MM.1S (cell line): ENCODE measurements around the gene MX1.

ENCODE experiments used
- DNase-seq: peaks from one replicate; pipeline ENCODE4 v3.0.0-alpha.2; 2015
- H2AFZ ChIP-seq: fragments of 300-600 bp; sonication (generic); 2 replicates; pipeline ENCODE4 v1.6.0; 2016; ENCODE audit warnings: antibody characterized with exemption, low read length
- H3F3A ChIP-seq: fragments of 300-600 bp; sonication (generic); 2 replicates; pipeline ENCODE4 v1.6.1; 2016; ENCODE audit warnings: mild to moderate bottlenecking, antibody characterized with exemption, low read length, moderate library complexity, mixed read lengths; ENCODE audit not compliant: insufficient read depth
- H3K27ac ChIP-seq: fragments of 300-600 bp; sonication (generic); 2 replicates; pipeline ENCODE4 v1.5.1; 2016; ENCODE audit warnings: mild to moderate bottlenecking, low read length
- H3K27me3 ChIP-seq: fragments of 300-600 bp; sonication (generic); replicated peaks from 2 replicates; pipeline ENCODE4 v1.6.0; 2016; ENCODE audit warnings: low read length; ENCODE audit not compliant: insufficient read depth
- H3K36me3 ChIP-seq: fragments of 300-600 bp; sonication (generic); replicated peaks from 2 replicates; pipeline ENCODE4 v1.6.1; 2016; ENCODE audit warnings: mild to moderate bottlenecking, low read length, mixed read lengths; ENCODE audit not compliant: insufficient read depth
- H3K4me1 ChIP-seq: fragments of 300-600 bp; sonication (generic); 2 replicates; pipeline ENCODE4 v1.6.1; 2016; ENCODE audit warnings: low read length, mixed read lengths
- H3K4me2 ChIP-seq: fragments of 300-600 bp; sonication (generic); 2 replicates; pipeline ENCODE4 v1.6.0; 2016; ENCODE audit warnings: low read depth, low read length
- H3K4me3 ChIP-seq: fragments of 300-600 bp; sonication (generic); 2 replicates; pipeline ENCODE4 v1.5.1; 2016; ENCODE audit warnings: low read length, mixed read lengths
- H3K79me2 ChIP-seq: fragments of 300-600 bp; sonication (generic); 2 replicates; pipeline ENCODE4 v1.6.1; 2016; ENCODE audit warnings: mixed run types, low read length, mixed read lengths
- H3K9ac ChIP-seq: fragments of 300-600 bp; sonication (generic); 2 replicates; pipeline ENCODE4 v1.6.1; 2016; ENCODE audit warnings: low read length, mixed read lengths
- H3K9me2 ChIP-seq: fragments of 300-600 bp; sonication (generic); replicated peaks from 2 replicates; pipeline ENCODE4 v1.6.1; 2016; ENCODE audit warnings: mild to moderate bottlenecking, low read length, mixed read lengths; ENCODE audit not compliant: insufficient read depth
- H3K9me3 ChIP-seq: fragments of 300-600 bp; sonication (generic); replicated peaks from 2 replicates; pipeline ENCODE4 v1.6.1; 2016; ENCODE audit warnings: mild to moderate bottlenecking, low read length, mixed read lengths; ENCODE audit not compliant: insufficient read depth
- H4K20me1 ChIP-seq: fragments of 300-600 bp; sonication (generic); 2 replicates; pipeline ENCODE4 v1.6.1; 2016; ENCODE audit warnings: mild to moderate bottlenecking, low read length, moderate library complexity, mixed read lengths; ENCODE audit not compliant: insufficient read depth
- CTCF ChIP-seq: fragments of 300-600 bp; sonication (generic); IDR thresholded peaks from 2 replicates; pipeline ENCODE4 v1.5.1; 2016; ENCODE audit warnings: antibody characterized with exemption, low read length, mixed read lengths
- EZH2 ChIP-seq: fragments of 300-600 bp; sonication (generic); optimal IDR thresholded peaks from 2 replicates; pipeline ENCODE3; 2017; ENCODE audit warnings: low read depth, mild to moderate bottlenecking, antibody characterized with exemption, low read length, mixed read lengths
- EZH2phosphoT487 ChIP-seq: fragments of 300-600 bp; sonication (generic); IDR thresholded peaks from 2 replicates; pipeline ENCODE4 v1.6.1; 2018; ENCODE audit warnings: antibody characterized with exemption, low read length

Gene MX1

GRCh38 chr21:41429305-41429704 lies 3.3 kb downstream of the MX1 start:
- no peak overlapping the region for H2AFZ ChIP-seq
- no peak overlapping the region for H3K4me2 ChIP-seq
- H3K4me1 ChIP-seq: peaks cover 4% of the 10 kb centered on the region; the same call in 1 of the 2 replicates
- H3K9me2 ChIP-seq: no peaks in the 10 kb centered on the region
- H3K9me3 ChIP-seq: no peaks in the 10 kb centered on the region
- no peaks in the 10 kb centered on the region for H3K27me3 ChIP-seq
- no peak overlapping the region for H3K4me3 ChIP-seq
- H3F3A ChIP-seq: peaks cover 7% of the 10 kb centered on the region; the same call in 1 of the 2 replicates
- no peaks in the 10 kb centered on the region for H3K36me3 ChIP-seq
- no peak overlapping the region for H3K27ac ChIP-seq
- DNase-seq: no peak
- H3K79me2 ChIP-seq: no peaks in the 10 kb centered on the region
- TF ChIP-seq EZH2phosphoT487 (no peak), EZH2 (no peak), CTCF (no peak)
- H4K20me1 ChIP-seq: no peaks in the 10 kb centered on the region
- H3K9ac ChIP-seq: no peak overlapping the region

- Histone ChIP-seq H3K4me1 (peaks cover 4% of the 10 kb centered on the region; the same call in 1 of the 2 replicates), H3K36me3 (no peaks in the 10 kb centered on the region), H2AFZ (no peak overlapping the region), H3K79me2 (no peaks in the 10 kb centered on the region), H3F3A (peaks cover 7% of the 10 kb centered on the region; the same call in 1 of the 2 replicates), H3K9me3 (no peaks in the 10 kb centered on the region), H3K9ac (no peak overlapping the region), H3K4me2 (no peak overlapping the region), H3K27me3 (no peaks in the 10 kb centered on the region), H3K9me2 (no peaks in the 10 kb centered on the region), H4K20me1 (no peaks in the 10 kb centered on the region), H3K4me3 (no peak overlapping the region), H3K27ac (no peak overlapping the region)
- no peak for DNase-seq
- TF ChIP-seq EZH2 (no peak), EZH2phosphoT487 (no peak), CTCF (no peak)
Observed at GRCh38 chr21:41429925-41430491, 4.0 kb downstream of the MX1 start.

- Histone ChIP-seq H3K79me2 (no peaks in the 10 kb centered on the region), H3K27me3 (no peaks in the 10 kb centered on the region), H3K4me3 (no peak overlapping the region), H3F3A (0 out of 2 replicates have a peak, but pooled peaks cover 4% of the 10 kb centered on the region), H3K9ac (no peak overlapping the region), H3K9me3 (no peaks in the 10 kb centered on the region), H3K27ac (no peak overlapping the region), H3K4me2 (no peak overlapping the region), H3K36me3 (no peaks in the 10 kb centered on the region), H2AFZ (no peak overlapping the region), H3K9me2 (no peaks in the 10 kb centered on the region), H4K20me1 (no peaks in the 10 kb centered on the region), H3K4me1 (no peaks in the 10 kb centered on the region)
- TF ChIP-seq EZH2 (no peak), EZH2phosphoT487 (no peak), CTCF (no peak)
- no peak for DNase-seq
Observed at GRCh38 chr21:41431788-41432548, 5.9 kb downstream of the MX1 start.
